HL-60 (cell line): ENCODE data around the gene KIF20B.

ENCODE experiments used
- CTCF ChIP-seq: IDR thresholded peaks from one replicate; pipeline ENCODE4 v1.5.1; 2011; ENCODE audit warnings: low read length, control low read depth, inconsistent platforms; ENCODE audit not compliant: insufficient read depth
- GABPA ChIP-seq: IDR thresholded peaks from 2 replicates; pipeline ENCODE4 v1.6.1; 2012; ENCODE audit warnings: low read depth
- POLR2AphosphoS5 ChIP-seq: IDR thresholded peaks from 2 replicates; pipeline ENCODE4 v1.6.1; 2012; ENCODE audit warnings: low read depth
- REST ChIP-seq: IDR thresholded peaks from 2 replicates; pipeline ENCODE4 v1.6.1; 2012; ENCODE audit warnings: low read depth; ENCODE audit not compliant: insufficient replicate concordance

GRCh38 chr10:89755374-89755773 lies 54.0 kb downstream of the KIF20B start:
- no peak for TF ChIP-seq REST
- TF ChIP-seq CTCF, result no peak
- TF ChIP-seq POLR2AphosphoS5, result no peak
- no peak for TF ChIP-seq GABPA
